Measurements from ENCODE around the gene ELK3. TPM values are rescaled to one million over a fixed set of nuclear protein-coding genes. Genes with fewer than 3 reads are reported as not detected.
A peak's percentile ranks its signal among the peaks of the same experiment; 100 is the strongest.

Gene ELK3
- total RNA-seq, 2 donors from 2014 or later: 17.1 to 18.1 TPM

- Histone ChIP-seq H3K27me3 (ENCODE audit: control insufficient read depth, insufficient read depth, low read length, poor library complexity, severe bottlenecking) (no peaks in the 10 kb centered on the region), H3K4me1 (ENCODE audit: control insufficient read depth, insufficient read depth, low read length) (peaks cover 9% of the 10 kb centered on the region), H3K9me3 (ENCODE audit: control insufficient read depth, low read length) (no peaks in the 10 kb centered on the region), H3K36me3 (ENCODE audit: control insufficient read depth, insufficient read depth, low read length) (peaks cover 45% of the 10 kb centered on the region), H3K27ac (ENCODE audit: low read depth, low read length) (no peak overlapping the region), H3K9ac (ENCODE audit: extremely low read depth, low read length, poor library complexity, severe bottlenecking) (no peak overlapping the region), H3K4me3 (ENCODE audit: low read length) (no peak overlapping the region)
- Mint-ChIP-seq H3K9me3 (no peaks in the 10 kb centered on the region), H3K36me3 (ENCODE audit: low read depth) (peaks cover 30% of the 10 kb centered on the region), H3K27ac (peak overlapping the region; percentile 4), H3K4me3 (no peak overlapping the region), H3K4me1 (peaks cover 6% of the 10 kb centered on the region), H3K27me3 (ENCODE audit: insufficient read depth) (no peaks in the 10 kb centered on the region)
- 90 to 93% methylated on average over 8 of the region's 8 CpGs for WGBS, 2 experiments (ENCODE audit: insufficient coverage in 1 of 2, insufficient read length in 1 of 2)
- TF ChIP-seq CTCF (conservative IDR thresholded peaks at IDR 0.05): no peak
- no peak for DNase-seq
Measured at GRCh38 chr12:96255077-96255476, 60.9 kb downstream of the ELK3 start.

DNA sequence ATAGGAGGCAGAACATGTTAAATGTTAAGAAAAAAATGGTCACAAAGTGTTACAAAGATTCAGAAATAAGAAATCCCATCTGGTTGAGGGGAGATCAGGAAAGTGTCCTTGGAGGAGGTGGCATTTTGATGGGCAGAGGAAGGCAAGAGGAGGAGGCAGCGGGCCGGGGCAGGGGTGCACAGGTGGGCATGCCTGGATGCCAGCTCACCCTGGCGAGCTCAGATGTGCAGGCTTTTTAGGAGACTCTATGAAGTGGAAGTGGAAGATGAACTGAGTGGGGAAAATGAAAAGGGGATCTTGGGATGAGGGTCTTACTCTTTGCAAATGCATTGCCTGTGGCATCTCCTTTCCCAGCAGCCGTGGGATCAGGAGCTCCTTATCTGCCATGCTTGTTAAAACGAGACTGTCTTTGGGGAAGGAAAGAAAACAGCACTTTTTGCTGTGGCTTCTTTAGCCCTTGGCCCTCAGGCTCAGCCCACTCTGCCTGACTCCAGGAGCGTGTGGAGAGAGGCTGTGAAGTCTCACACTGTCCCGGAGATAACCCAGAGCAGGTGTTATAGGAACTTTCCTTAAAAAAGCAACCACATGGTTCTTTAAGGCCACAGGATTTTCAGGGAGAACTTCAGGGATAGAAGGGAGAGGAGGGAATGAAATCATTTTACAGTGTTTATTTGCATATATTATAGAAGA, 62.6 kb downstream of the ELK3 start:
- Mint-ChIP-seq H3K4me1 (peaks cover 6% of the 10 kb centered on the region), H3K36me3 (ENCODE audit: low read depth) (peaks cover 37% of the 10 kb centered on the region), H3K27ac (no peak overlapping the region), H3K9me3 (no peaks in the 10 kb centered on the region), H3K27me3 (ENCODE audit: insufficient read depth) (no peaks in the 10 kb centered on the region), H3K4me3 (no peak overlapping the region)
- no peak overlapping the region for H3K27ac ChIP-seq (ENCODE audit: low read depth, low read length)
- WGBS, 2 experiments (ENCODE audit: insufficient coverage in 1 of 2, insufficient read length in 1 of 2): 77 to 83% methylated on average over 6 to 7 of the region's 7 CpGs
- H3K4me1 ChIP-seq (ENCODE audit: control insufficient read depth, insufficient read depth, low read length): peaks cover 9% of the 10 kb centered on the region
- H3K36me3 ChIP-seq (ENCODE audit: control insufficient read depth, insufficient read depth, low read length): peaks cover 46% of the 10 kb centered on the region
- H3K9me3 ChIP-seq (ENCODE audit: control insufficient read depth, low read length): no peaks in the 10 kb centered on the region
- peak overlapping the region; percentile 12 for H3K9ac ChIP-seq (ENCODE audit: extremely low read depth, low read length, poor library complexity, severe bottlenecking)
- no peaks in the 10 kb centered on the region for H3K27me3 ChIP-seq (ENCODE audit: control insufficient read depth, insufficient read depth, low read length, poor library complexity, severe bottlenecking)
- H3K4me3 ChIP-seq (ENCODE audit: low read length): no peak overlapping the region
- TF ChIP-seq CTCF (conservative IDR thresholded peaks at IDR 0.05): no peak
- DNase-seq: no peak

- H3K4me1 ChIP-seq (ENCODE audit: control insufficient read depth, insufficient read depth, low read length): peaks cover 9% of the 10 kb centered on the region
- H3K36me3 Mint-ChIP-seq (ENCODE audit: low read depth): peaks cover 36% of the 10 kb centered on the region
- no peak overlapping the region for H3K4me3 Mint-ChIP-seq
- peaks cover 46% of the 10 kb centered on the region for H3K36me3 ChIP-seq (ENCODE audit: control insufficient read depth, insufficient read depth, low read length)
- H3K27ac Mint-ChIP-seq: no peak overlapping the region
- no peak overlapping the region for H3K27ac ChIP-seq (ENCODE audit: low read depth, low read length)
- H3K9ac ChIP-seq (ENCODE audit: extremely low read depth, low read length, poor library complexity, severe bottlenecking): no peak overlapping the region
- TF ChIP-seq CTCF (conservative IDR thresholded peaks at IDR 0.05): no peak
- H3K4me1 Mint-ChIP-seq: peaks cover 6% of the 10 kb centered on the region
- no peaks in the 10 kb centered on the region for H3K9me3 ChIP-seq (ENCODE audit: control insufficient read depth, low read length)
- WGBS, 2 experiments (ENCODE audit: insufficient coverage in 1 of 2, insufficient read length in 1 of 2): 100% methylated on average over 1 of the region's 2 CpGs; no CpG with 5 or more reads in 1 of the 2 experiments
- H3K27me3 Mint-ChIP-seq (ENCODE audit: insufficient read depth): no peaks in the 10 kb centered on the region
- no peak overlapping the region for H3K4me3 ChIP-seq (ENCODE audit: low read length)
- no peaks in the 10 kb centered on the region for H3K9me3 Mint-ChIP-seq
- no peak for DNase-seq
- H3K27me3 ChIP-seq (ENCODE audit: control insufficient read depth, insufficient read depth, low read length, poor library complexity, severe bottlenecking): no peaks in the 10 kb centered on the region
Measured at GRCh38 chr12:96257550-96258103, 63.5 kb downstream of the ELK3 start.

Data from endodermal cell (in vitro differentiated cells).